Melanocyte of skin (primary cell): Measurements from ENCODE around the gene FZD2. TPM values are rescaled to one million over a fixed set of nuclear protein-coding genes. Genes with fewer than 3 reads are reported as not detected.

ENCODE experiments used
- total RNA-seq, 2 donors: library from RNA; depleted of rRNA; stranded (reverse); fragments of >200 nt; gene quantifications; 2 replicates each; pipeline ENCODE4 v1.2.3, GENCODE V29; 2012

The FZD2 gene
- 1 to 10 TPM; 2.8 to 3.3 TPM for total RNA-seq

GRCh38 chr17:44556832-44557606 lies at the start of gene FZD2:
Gene FZD2 (plus strand): TSS chr17:44557484. CDS start chr17:44557689, 205 bp downstream.

Other genes with a start within 250 kb of the FZD2 start
- gene RUNDC3A, start 248.9 kb upstream of the FZD2 start, total RNA-seq = under 1 TPM; 0.33 to 0.34 TPM
- gene SLC25A39, start 232.7 kb upstream of the FZD2 start, total RNA-seq = 10 to 100 TPM; 82.9 to 94.2 TPM
- 100 to 1,000 TPM; 350 to 378 TPM for gene GRN, start 212.2 kb upstream of the FZD2 start, total RNA-seq
- 1 to 10 TPM; 2.1 to 2.7 TPM for gene FAM171A2, start 193.6 kb upstream of the FZD2 start, total RNA-seq
- gene ITGA2B, start 167.8 kb upstream of the FZD2 start, total RNA-seq = under 1 TPM; 0.33 to 0.34 TPM
- gene GPATCH8, start 54.1 kb upstream of the FZD2 start, total RNA-seq = 10 to 100 TPM; 22.0 to 24.0 TPM
- gene MEIOC, start 99.0 kb downstream of the FZD2 start, total RNA-seq = under 1 TPM; 0.33 to 0.34 TPM
- 10 to 100 TPM; 51.6 to 78.3 TPM for gene CCDC43, start 132.3 kb downstream of the FZD2 start, total RNA-seq
- 10 to 100 TPM in 1 of 2 donors, 1 to 10 TPM in 1; 8.9 to 17.0 TPM for gene DBF4B, start 151.2 kb downstream of the FZD2 start, total RNA-seq
- gene ADAM11, start 201.5 kb downstream of the FZD2 start, total RNA-seq = 1 to 10 TPM in 1 of 2 donors, under 1 TPM in 1; 1.00 to 2.1 TPM